ENCODE measurements around the gene GNPTAB. TPM values are rescaled to one million over a fixed set of nuclear protein-coding genes. Genes with fewer than 3 reads are reported as not detected.

GNPTAB gene
- total RNA-seq, 4 donors from 2014 or later: 26.0 to 64.4 (median 34.3) TPM

DNA sequence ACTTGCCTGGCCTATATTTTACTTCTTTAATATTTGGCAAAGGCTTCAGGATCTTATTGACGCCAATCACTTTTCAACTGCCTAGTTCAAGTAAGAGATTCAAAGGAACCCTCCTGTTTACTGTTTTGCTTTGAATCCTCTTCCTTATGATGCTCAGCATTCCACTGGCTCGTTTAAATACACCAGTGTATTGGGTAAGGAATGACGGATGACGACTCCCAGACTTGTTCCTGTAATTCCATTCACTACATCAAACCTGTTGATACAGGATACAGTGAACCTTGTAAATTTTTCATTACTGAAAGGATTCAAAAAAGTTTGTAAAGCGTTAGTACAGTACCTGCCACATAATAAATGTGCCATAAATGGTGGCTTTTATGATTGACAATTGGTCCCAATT, 89.8 kb downstream of the GNPTAB start:
- TF ChIP-seq, protein P1, sequence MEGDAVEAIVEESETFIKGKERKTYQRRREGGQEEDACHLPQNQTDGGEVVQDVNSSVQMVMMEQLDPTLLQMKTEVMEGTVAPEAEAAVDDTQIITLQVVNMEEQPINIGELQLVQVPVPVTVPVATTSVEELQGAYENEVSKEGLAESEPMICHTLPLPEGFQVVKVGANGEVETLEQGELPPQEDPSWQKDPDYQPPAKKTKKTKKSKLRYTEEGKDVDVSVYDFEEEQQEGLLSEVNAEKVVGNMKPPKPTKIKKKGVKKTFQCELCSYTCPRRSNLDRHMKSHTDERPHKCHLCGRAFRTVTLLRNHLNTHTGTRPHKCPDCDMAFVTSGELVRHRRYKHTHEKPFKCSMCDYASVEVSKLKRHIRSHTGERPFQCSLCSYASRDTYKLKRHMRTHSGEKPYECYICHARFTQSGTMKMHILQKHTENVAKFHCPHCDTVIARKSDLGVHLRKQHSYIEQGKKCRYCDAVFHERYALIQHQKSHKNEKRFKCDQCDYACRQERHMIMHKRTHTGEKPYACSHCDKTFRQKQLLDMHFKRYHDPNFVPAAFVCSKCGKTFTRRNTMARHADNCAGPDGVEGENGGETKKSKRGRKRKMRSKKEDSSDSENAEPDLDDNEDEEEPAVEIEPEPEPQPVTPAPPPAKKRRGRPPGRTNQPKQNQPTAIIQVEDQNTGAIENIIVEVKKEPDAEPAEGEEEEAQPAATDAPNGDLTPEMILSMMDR (IDR thresholded peaks at IDR 0.05; ENCODE audit: low read depth): no peak

DNA sequence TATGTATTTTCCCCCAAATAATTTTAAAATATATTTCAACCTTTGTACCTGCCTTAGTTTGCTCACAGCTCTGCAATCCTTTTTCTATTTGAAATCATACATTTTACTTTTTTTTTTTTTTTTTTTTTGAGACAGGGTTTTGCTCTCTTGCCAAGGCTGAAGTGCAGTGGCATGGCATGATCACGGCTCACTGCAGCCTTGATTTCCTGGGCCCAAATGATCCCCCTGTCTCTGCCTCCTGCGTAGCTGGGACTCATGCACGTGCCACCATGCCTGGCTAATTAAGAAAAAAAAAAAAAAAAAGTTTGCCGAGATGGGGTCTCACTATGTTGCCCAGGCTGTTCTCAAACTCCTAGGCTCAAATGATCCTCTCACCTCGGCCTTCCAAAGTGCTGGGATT, 90.2 kb downstream of the GNPTAB start:
- TF ChIP-seq, protein P1 (IDR thresholded peaks at IDR 0.05; ENCODE audit: low read depth): no peak

DNA sequence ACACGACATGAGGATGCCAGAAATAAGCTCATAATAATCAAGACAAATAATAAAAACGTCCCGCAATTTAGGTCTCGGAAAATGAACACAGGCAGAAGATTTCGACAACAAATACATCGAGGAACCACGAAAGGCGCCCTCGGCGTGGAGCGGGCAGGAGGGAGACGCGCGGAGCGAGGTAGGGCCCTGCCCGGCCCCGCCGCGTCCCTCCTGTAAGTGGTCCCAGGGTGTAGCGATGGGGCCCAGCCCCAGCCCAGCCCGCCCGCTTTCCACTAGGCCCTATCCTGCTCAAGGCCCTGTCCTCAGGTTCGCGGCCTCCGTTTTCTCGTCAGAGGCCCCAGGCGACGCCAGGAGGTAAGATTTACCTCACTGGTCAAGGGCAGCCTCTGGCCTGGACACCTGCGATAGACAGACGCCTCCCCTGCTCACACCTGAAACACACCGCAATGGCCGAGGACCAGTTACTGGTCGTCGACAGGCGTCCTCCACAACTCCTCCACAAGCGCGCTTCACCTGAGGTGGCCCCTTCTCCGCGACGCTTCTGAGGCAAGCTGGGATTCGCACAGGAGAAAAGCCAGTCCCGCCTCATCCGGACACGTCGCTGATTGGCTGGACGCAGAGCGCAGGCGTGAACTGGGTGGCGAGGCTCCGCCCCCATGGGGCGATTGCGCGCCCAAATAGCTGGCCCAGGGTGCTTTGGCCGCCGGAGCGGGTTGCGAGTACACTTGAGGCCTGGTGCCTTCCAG, 91.7 kb downstream of the GNPTAB start, which contains the start of gene SYCP3:
Gene SYCP3 (minus strand): TSS at position 543 of the 746 bp plus-strand sequence. CDS start 1,527 bp downstream, outside the sequence.
- TF ChIP-seq, protein P1 (IDR thresholded peaks at IDR 0.05; ENCODE audit: low read depth): no peak

DNA sequence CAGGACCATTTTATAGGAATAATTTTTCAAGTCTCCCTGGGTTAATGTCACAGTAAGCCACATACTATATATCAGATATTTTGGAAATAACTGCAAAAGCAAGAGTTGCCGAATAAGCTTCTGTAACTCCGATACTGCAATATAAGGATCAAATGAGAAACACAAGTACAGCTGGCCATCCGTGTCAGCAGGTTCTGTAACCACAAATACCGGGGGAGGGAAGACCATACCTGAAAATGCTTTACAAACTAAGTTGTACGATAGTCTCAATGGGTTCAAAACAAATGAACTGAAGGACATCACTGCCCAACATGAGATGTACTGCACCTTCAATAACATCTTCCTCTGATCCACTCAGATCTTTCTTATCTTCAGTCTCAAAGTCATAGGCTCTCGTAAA, 93.3 kb downstream of the GNPTAB start:
- TF ChIP-seq, protein P1 (IDR thresholded peaks at IDR 0.05; ENCODE audit: low read depth): no peak

DNA sequence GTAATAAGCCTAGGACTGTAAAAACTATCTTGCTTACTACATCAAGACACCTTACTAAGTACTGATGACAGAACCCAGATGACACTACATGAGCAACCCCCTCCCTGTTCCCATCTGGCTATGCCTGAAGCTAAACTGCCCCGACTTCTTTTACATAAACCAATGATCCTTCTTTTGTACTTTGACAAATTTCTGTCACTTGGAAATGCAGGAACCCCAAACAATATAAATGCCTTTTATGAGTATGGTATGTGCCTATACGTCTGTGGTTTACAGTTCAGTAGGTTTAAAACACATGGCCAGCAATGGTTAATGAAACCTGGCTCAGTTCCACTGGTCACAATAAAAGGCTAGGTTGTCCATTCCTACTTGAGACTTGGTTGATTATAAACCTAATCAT, 97.6 kb downstream of the GNPTAB start:
- TF ChIP-seq, protein P1 (IDR thresholded peaks at IDR 0.05; ENCODE audit: low read depth): no peak

DNA sequence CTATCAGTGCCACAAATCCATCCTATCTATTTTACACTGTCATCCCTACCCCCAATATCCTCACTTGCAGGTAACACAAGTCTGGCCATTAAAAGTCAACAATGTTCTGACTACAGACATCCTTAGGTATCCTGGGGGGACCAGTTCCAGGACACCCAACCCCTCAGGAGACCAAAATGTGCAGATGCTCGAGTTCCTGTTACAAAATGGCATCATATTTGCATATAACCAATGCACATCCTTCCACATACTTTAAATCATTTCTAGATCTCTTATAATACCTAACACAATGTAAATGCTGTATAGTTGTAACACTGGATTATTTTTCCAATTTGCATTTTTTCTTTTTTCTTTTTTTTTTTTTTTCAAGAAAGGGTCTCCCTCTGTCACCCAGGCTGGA, 98.4 kb downstream of the GNPTAB start:
- TF ChIP-seq, protein P1 (IDR thresholded peaks at IDR 0.05; ENCODE audit: low read depth): no peak

DNA sequence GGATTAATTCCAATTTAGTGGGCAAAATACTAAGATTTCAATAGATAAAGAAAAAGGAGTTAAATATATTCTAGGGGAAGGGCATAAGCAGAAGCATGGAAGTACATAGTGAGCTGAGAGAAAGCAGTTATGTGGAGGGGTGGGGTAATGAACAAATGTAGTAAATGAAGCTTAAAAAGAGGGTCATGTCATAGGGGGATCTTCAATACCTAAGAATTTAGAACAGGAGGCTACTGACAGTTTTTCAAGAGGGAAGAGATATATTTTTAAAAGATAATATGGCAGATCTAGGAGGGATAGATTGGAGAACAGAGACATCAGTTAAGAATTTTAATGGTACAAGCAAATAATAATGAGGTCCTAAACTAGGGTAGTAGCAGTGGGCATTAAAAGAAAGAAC, 100.9 kb downstream of the GNPTAB start:
- TF ChIP-seq, protein P1 (IDR thresholded peaks at IDR 0.05; ENCODE audit: low read depth): no peak

Data from subcutaneous adipose tissue (tissue), 4 donors.